ENCODE data around the gene IFT88. TPM values are rescaled to one million over a fixed set of nuclear protein-coding genes. Genes with fewer than 3 reads are reported as not detected.

The IFT88 gene
- total RNA-seq, 1 donor, result 20.3 TPM

GRCh38 chr13:20526664-20527063 is 40.3 kb upstream of the IFT88 start:
- Histone ChIP-seq H3K4me3 (ENCODE audit: insufficient read depth, low read length) (peak overlapping the region; percentile 92), H3K4me1 (ENCODE audit: insufficient read depth, low read length) (peaks cover 10% of the 10 kb centered on the region), H3K36me3 (ENCODE audit: insufficient read depth, low read length) (no peaks in the 10 kb centered on the region), H3K79me2 (ENCODE audit: insufficient read depth, low read length) (peaks cover 8% of the 10 kb centered on the region), H4K20me1 (ENCODE audit: insufficient read depth, low read length) (no peaks in the 10 kb centered on the region), H3K4me2 (ENCODE audit: insufficient read depth, low read length) (peak overlapping the region; percentile 91), H3K9me3 (ENCODE audit: low read depth, low read length) (no peaks in the 10 kb centered on the region), H2AFZ (ENCODE audit: low read length) (peak overlapping the region; percentile 100), H3K27me3 (ENCODE audit: insufficient read depth, low read length) (no peaks in the 10 kb centered on the region), H3K27ac (ENCODE audit: low read depth, low read length) (peak overlapping the region; percentile 61)
- no peak for TF ChIP-seq CTCF (IDR thresholded peaks at IDR 0.05; ENCODE audit: extremely low read depth, low read depth, low read length)
- peak; percentile 73 for DNase-seq (ENCODE audit: insufficient read length, low spot score, missing footprints)

- no peak for DNase-seq (ENCODE audit: insufficient read length, low spot score, missing footprints)
- Histone ChIP-seq H3K79me2 (ENCODE audit: insufficient read depth, low read length) (peaks cover 8% of the 10 kb centered on the region), H3K9me3 (ENCODE audit: low read depth, low read length) (no peaks in the 10 kb centered on the region), H3K4me1 (ENCODE audit: insufficient read depth, low read length) (peaks cover 10% of the 10 kb centered on the region), H2AFZ (ENCODE audit: low read length) (no peak overlapping the region), H4K20me1 (ENCODE audit: insufficient read depth, low read length) (no peaks in the 10 kb centered on the region), H3K36me3 (ENCODE audit: insufficient read depth, low read length) (no peaks in the 10 kb centered on the region), H3K4me2 (ENCODE audit: insufficient read depth, low read length) (no peak overlapping the region), H3K4me3 (ENCODE audit: insufficient read depth, low read length) (no peak overlapping the region), H3K27me3 (ENCODE audit: insufficient read depth, low read length) (no peaks in the 10 kb centered on the region), H3K27ac (ENCODE audit: low read depth, low read length) (no peak overlapping the region)
- no peak for TF ChIP-seq CTCF (IDR thresholded peaks at IDR 0.05; ENCODE audit: extremely low read depth, low read depth, low read length)
These were observed 38.5 kb upstream of the IFT88 start for GRCh38 chr13:20528452-20528851.

GRCh38 chr13:20534038-20534608 is 32.8 kb upstream of the IFT88 start:
- Histone ChIP-seq H3K27ac (ENCODE audit: low read depth, low read length) (no peak overlapping the region), H3K79me2 (ENCODE audit: insufficient read depth, low read length) (no peaks in the 10 kb centered on the region), H3K27me3 (ENCODE audit: insufficient read depth, low read length) (no peaks in the 10 kb centered on the region), H3K4me3 (ENCODE audit: insufficient read depth, low read length) (no peak overlapping the region), H3K9me3 (ENCODE audit: low read depth, low read length) (no peaks in the 10 kb centered on the region), H3K4me1 (ENCODE audit: insufficient read depth, low read length) (no peaks in the 10 kb centered on the region), H4K20me1 (ENCODE audit: insufficient read depth, low read length) (no peaks in the 10 kb centered on the region), H3K36me3 (ENCODE audit: insufficient read depth, low read length) (no peaks in the 10 kb centered on the region), H2AFZ (ENCODE audit: low read length) (no peak overlapping the region), H3K4me2 (ENCODE audit: insufficient read depth, low read length) (no peak overlapping the region)
- DNase-seq (ENCODE audit: insufficient read length, low spot score, missing footprints), result no peak
- TF ChIP-seq CTCF (IDR thresholded peaks at IDR 0.05; ENCODE audit: extremely low read depth, low read depth, low read length), result no peak

- no peaks in the 10 kb centered on the region for H3K27me3 ChIP-seq (ENCODE audit: insufficient read depth, low read length)
- H4K20me1 ChIP-seq (ENCODE audit: insufficient read depth, low read length), result no peaks in the 10 kb centered on the region
- TF ChIP-seq CTCF (IDR thresholded peaks at IDR 0.05; ENCODE audit: extremely low read depth, low read depth, low read length), result no peak
- no peaks in the 10 kb centered on the region for H3K79me2 ChIP-seq (ENCODE audit: insufficient read depth, low read length)
- no peak overlapping the region for H2AFZ ChIP-seq (ENCODE audit: low read length)
- H3K4me1 ChIP-seq (ENCODE audit: insufficient read depth, low read length), result no peaks in the 10 kb centered on the region
- DNase-seq (ENCODE audit: insufficient read length, low spot score, missing footprints), result no peak
- no peak overlapping the region for H3K4me2 ChIP-seq (ENCODE audit: insufficient read depth, low read length)
- H3K36me3 ChIP-seq (ENCODE audit: insufficient read depth, low read length), result no peaks in the 10 kb centered on the region
- no peak overlapping the region for H3K27ac ChIP-seq (ENCODE audit: low read depth, low read length)
- no peak overlapping the region for H3K4me3 ChIP-seq (ENCODE audit: insufficient read depth, low read length)
- H3K9me3 ChIP-seq (ENCODE audit: low read depth, low read length), result no peaks in the 10 kb centered on the region
These were observed 30.0 kb upstream of the IFT88 start for GRCh38 chr13:20536992-20537391.
